ENCODE results near the gene COMMD1.

DNA sequence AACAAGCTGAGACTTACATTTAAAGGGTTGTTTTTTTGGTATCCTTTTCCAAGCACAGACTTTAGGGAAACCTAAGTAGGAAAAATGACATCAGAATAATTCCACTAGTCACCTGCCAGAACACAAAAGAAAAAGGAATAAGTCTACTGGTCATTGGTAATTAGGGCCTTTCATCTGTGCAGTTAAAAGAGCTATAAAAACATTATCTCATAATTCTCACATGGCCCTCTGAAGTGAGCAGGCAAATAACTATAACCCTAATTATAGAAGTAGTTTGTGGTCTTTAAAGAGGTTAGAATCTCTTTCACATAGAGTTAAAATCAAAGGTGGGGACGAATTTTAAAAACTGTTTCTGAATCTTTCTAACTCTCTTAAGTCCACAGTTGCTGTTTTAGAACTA, 179.3 kb downstream of the COMMD1 start:
- TF ChIP-seq, protein P1, sequence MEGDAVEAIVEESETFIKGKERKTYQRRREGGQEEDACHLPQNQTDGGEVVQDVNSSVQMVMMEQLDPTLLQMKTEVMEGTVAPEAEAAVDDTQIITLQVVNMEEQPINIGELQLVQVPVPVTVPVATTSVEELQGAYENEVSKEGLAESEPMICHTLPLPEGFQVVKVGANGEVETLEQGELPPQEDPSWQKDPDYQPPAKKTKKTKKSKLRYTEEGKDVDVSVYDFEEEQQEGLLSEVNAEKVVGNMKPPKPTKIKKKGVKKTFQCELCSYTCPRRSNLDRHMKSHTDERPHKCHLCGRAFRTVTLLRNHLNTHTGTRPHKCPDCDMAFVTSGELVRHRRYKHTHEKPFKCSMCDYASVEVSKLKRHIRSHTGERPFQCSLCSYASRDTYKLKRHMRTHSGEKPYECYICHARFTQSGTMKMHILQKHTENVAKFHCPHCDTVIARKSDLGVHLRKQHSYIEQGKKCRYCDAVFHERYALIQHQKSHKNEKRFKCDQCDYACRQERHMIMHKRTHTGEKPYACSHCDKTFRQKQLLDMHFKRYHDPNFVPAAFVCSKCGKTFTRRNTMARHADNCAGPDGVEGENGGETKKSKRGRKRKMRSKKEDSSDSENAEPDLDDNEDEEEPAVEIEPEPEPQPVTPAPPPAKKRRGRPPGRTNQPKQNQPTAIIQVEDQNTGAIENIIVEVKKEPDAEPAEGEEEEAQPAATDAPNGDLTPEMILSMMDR (IDR thresholded peaks at IDR 0.05; ENCODE audit: extremely low read depth in 1 of 2, insufficient read depth in 1 of 2, low read depth in 1 of 2, low read length in 2 of 2), result no peak
- TF ChIP-seq EZH2 (IDR thresholded peaks at IDR 0.05; ENCODE audit: borderline replicate concordance, low read depth, low read length, severe bottlenecking), result no peak
- TF ChIP-seq POLR2A (IDR thresholded peaks at IDR 0.05; ENCODE audit: low read depth, low read length), result no peak
- TF ChIP-seq FOS (IDR thresholded peaks at IDR 0.05; ENCODE audit: borderline replicate concordance, insufficient read depth, low read length), result no peak
- no peak for TF ChIP-seq MYC (IDR thresholded peaks at IDR 0.05; ENCODE audit: low read depth, low read length)
- no peak for TF ChIP-seq POLR2AphosphoS5 (IDR thresholded peaks at IDR 0.05; ENCODE audit: insufficient read depth, low read depth, low read length)
- TF ChIP-seq, protein P2, sequence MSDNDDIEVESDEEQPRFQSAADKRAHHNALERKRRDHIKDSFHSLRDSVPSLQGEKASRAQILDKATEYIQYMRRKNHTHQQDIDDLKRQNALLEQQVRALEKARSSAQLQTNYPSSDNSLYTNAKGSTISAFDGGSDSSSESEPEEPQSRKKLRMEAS (IDR thresholded peaks at IDR 0.05; ENCODE audit: insufficient read depth, insufficient read length), result no peak
- no peak for TF ChIP-seq JUN (IDR thresholded peaks at IDR 0.05; ENCODE audit: borderline replicate concordance, insufficient read depth, insufficient read length, low read depth)
